Right lobe of liver (tissue), 4 donors: ENCODE results near the gene EDA.

Experiments
- CTCF ChIP-seq, 4 donors: fragments of 200-600 bp in 3 of 4; fragments of 450-650 bp in 1 of 4; IDR thresholded peaks; one replicate each; pipeline versions ENCODE4 v1.5.1 to v1.8.0; 2016 to 2022; ENCODE audit warnings: antibody characterized with exemption in 4 of 4, mild to moderate bottlenecking in 2 of 4
- POLR2A ChIP-seq: fragments of 450-650 bp; IDR thresholded peaks from one replicate; pipeline ENCODE4 v1.6.1; 2017; ENCODE audit warnings: antibody characterized with exemption, mild to moderate bottlenecking
- donor health status: DM: no; HTN: no; CAD: no.
- donor health status: DM: no; HTN: no; CAD: no.
- donor health status: DM: no; HTN: yes; CAD: no.

GRCh38 chrX:69995362-69996112, 379.6 kb downstream of the EDA start:
- TF ChIP-seq CTCF (IDR thresholded peaks at IDR 0.05), result no peak
- no peak for TF ChIP-seq POLR2A
